HFFc6 (cell line): ENCODE results near the gene IRGC. TPM values are rescaled to one million over a fixed set of nuclear protein-coding genes. Genes with fewer than 3 reads are reported as not detected.

Experiments
- DNase-seq: peaks from one replicate; pipeline ENCODE4 v3.0.0-alpha.2; 2018
- H3K27ac Mint-ChIP-seq: 2 replicates; pipeline ENCODE4 v1.8.0; 2020; ENCODE audit warnings: mild to moderate bottlenecking, mixed read lengths
- H3K27me3 Mint-ChIP-seq: 2 replicates; pipeline ENCODE4 v1.8.0; 2021; ENCODE audit warnings: mild to moderate bottlenecking, moderate library complexity, mixed read lengths; ENCODE audit not compliant: insufficient read depth
- H3K36me3 Mint-ChIP-seq: 2 replicates; pipeline ENCODE4 v1.8.0; 2021; ENCODE audit warnings: low read depth, mixed read lengths
- H3K4me1 Mint-ChIP-seq: 2 replicates; pipeline ENCODE4 v1.8.0; 2020; ENCODE audit warnings: low read depth, mixed read lengths
- H3K4me3 Mint-ChIP-seq: 2 replicates; pipeline ENCODE4 v1.8.0; 2020; ENCODE audit warnings: mild to moderate bottlenecking, moderate library complexity, mixed read lengths
- H3K9me3 Mint-ChIP-seq: 2 replicates; pipeline ENCODE4 v1.8.0; 2020; ENCODE audit warnings: mild to moderate bottlenecking, mixed read lengths
- CTCF ChIP-seq: fragments of 200-600 bp; sonication (generic); IDR thresholded peaks from 2 replicates; pipeline ENCODE4 v1.5.0; 2021; ENCODE audit warnings: antibody characterized with exemption, mild to moderate bottlenecking
- total RNA-seq, 6 experiments: library from RNA; stranded (reverse); fragmentation: NEBNext Ultra II Directional; extraction: Animal tissue kit (Norgen Biotek cat#: 25700); gene quantifications; 2 replicates in 1 of 6; 3 replicates in 5 of 6; pipeline ENCODE4 v1.2.3, GENCODE V29; 2021

The IRGC gene
- total RNA-seq, 6 experiments from 2014 or later = not detected

GRCh38 chr19:43749152-43749551 is 33.3 kb downstream of the IRGC start:
- Mint-ChIP-seq H3K36me3 (peaks cover 41% of the 10 kb centered on the region), H3K9me3 (no peaks in the 10 kb centered on the region), H3K4me3 (no peak overlapping the region), H3K27ac (no peak overlapping the region), H3K27me3 (peaks cover 1% of the 10 kb centered on the region; the same call in 1 of the 2 replicates), H3K4me1 (peaks cover 38% of the 10 kb centered on the region)
- DNase-seq = no peak
- TF ChIP-seq CTCF = no peak

GRCh38 chr19:43749898-43750297 is 34.0 kb downstream of the IRGC start:
- peaks cover 38% of the 10 kb centered on the region for H3K36me3 Mint-ChIP-seq
- no peak for TF ChIP-seq CTCF
- peaks cover 1% of the 10 kb centered on the region for H3K27me3 Mint-ChIP-seq
- H3K27ac Mint-ChIP-seq = no peak overlapping the region
- H3K9me3 Mint-ChIP-seq = no peaks in the 10 kb centered on the region
- no peak overlapping the region for H3K4me3 Mint-ChIP-seq
- H3K4me1 Mint-ChIP-seq = peaks cover 34% of the 10 kb centered on the region
- DNase-seq = no peak

GRCh38 chr19:43751466-43752220 is 35.8 kb downstream of the IRGC start:
- TF ChIP-seq CTCF = no peak
- DNase-seq = peak; percentile 60
- H3K9me3 Mint-ChIP-seq = no peaks in the 10 kb centered on the region
- peaks cover 42% of the 10 kb centered on the region for H3K36me3 Mint-ChIP-seq
- peaks cover 45% of the 10 kb centered on the region for H3K4me1 Mint-ChIP-seq
- H3K27ac Mint-ChIP-seq = peak overlapping the region; percentile 76
- H3K27me3 Mint-ChIP-seq = peaks cover 1% of the 10 kb centered on the region
- H3K4me3 Mint-ChIP-seq = peak overlapping the region; percentile 55

- Mint-ChIP-seq H3K27ac (peak overlapping the region; percentile 76; the same call in 1 of the 2 replicates), H3K36me3 (peaks cover 43% of the 10 kb centered on the region), H3K4me1 (peaks cover 52% of the 10 kb centered on the region), H3K9me3 (no peaks in the 10 kb centered on the region), H3K4me3 (peak overlapping the region; percentile 95; the same call in 1 of the 2 replicates), H3K27me3 (peaks cover 1% of the 10 kb centered on the region)
- no peak for DNase-seq
- TF ChIP-seq CTCF = no peak
Observed at GRCh38 chr19:43752287-43752875, 36.5 kb downstream of the IRGC start.

DNA sequence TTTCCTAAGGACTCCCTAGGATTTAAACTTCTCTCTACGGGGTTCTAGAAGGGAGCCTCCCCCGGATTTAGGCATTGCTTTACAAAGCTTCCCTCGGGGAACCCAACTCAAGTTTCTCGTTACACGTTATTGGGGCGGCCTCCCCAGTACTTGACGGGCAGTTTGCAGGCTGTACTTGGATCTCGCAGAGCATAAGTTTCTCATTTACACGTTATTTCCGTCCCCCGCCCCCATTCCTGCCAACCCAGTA is 38.3 kb downstream of the IRGC start:
- TF ChIP-seq CTCF = no peak

More for the DNA sequence above, 38.3 kb downstream of the IRGC start:
- H3K36me3 Mint-ChIP-seq = peaks cover 29% of the 10 kb centered on the region
- H3K4me3 Mint-ChIP-seq = peak overlapping the region; percentile 95
- DNase-seq = peak; percentile 24
- no peaks in the 10 kb centered on the region for H3K9me3 Mint-ChIP-seq
- H3K4me1 Mint-ChIP-seq = peaks cover 69% of the 10 kb centered on the region
- peaks cover 1% of the 10 kb centered on the region for H3K27me3 Mint-ChIP-seq
- H3K27ac Mint-ChIP-seq = peak overlapping the region; percentile 98
